HG03139 (cell line): ENCODE results near the gene YWHAG.

Experiments
- ATAC-seq: cut with Tn5 transposase; IDR thresholded peaks from one replicate; pipeline ENCODE4 v1.9.1; 2021; ENCODE audit not compliant: unreplicated experiment

Gene YWHAG

DNA sequence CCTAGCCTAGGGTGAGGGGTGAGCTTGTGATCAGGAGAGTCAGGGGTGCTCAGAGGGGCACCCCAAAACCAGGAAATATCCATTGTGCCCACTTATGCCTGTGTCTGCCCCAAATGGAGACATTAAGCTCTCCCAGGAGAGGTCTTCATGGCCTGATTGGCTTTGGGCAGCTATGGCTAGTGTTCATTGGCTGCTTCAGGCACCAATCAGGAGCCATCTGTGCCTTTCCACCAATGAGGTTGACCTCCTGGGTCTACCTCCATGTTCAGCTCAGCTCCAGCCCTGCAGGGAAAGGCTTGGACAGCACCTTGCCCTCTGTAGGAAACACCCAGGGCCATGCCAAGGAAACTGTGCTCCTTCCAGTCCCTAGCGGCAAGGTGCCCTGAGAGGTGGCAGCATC, 80.3 kb downstream of the YWHAG start:
- no peak for ATAC-seq
